ENCODE measurements around the gene RAB4B. TPM values are rescaled to one million over a fixed set of nuclear protein-coding genes. Genes with fewer than 3 reads are reported as not detected.
A peak's percentile ranks its signal among the peaks of the same experiment; 100 is the strongest.
"Not testable (repeated sequence)": the region's sequence is repeated elsewhere in the genome, so short reads cannot be mapped to it uniquely, and the experiment has no call there.

RAB4B gene
- total RNA-seq, 5 donors from 2014 or later (not counting 1 experiment from before 2014, with no cell fraction given), result 42.4 to 77.9 (median 63.2) TPM

GRCh38 chr19:40822704-40823553 is 44.9 kb downstream of the RAB4B start:
- H3K27ac ChIP-seq (ENCODE audit: low read length); H3K27me3 Mint-ChIP-seq; ATAC-seq (replicated peaks in 1 of 4); H3K36me3 ChIP-seq (ENCODE audit: control insufficient read depth in 2 of 2, extremely low read depth in 1 of 2, insufficient read depth in 1 of 2, low read length in 1 of 2); H3K9me3 Mint-ChIP-seq; POLR2A ChIA-PET; CTCF ChIA-PET; H3K27me3 ChIP-seq (replicated peaks in 1 of 2; ENCODE audit: control insufficient read depth in 2 of 2, extremely low read depth in 1 of 2, insufficient read depth in 2 of 2, low read length in 1 of 2); H3K4me3 ChIP-seq (ENCODE audit: control insufficient read depth in 1 of 2, extremely low read depth in 1 of 2, low read length in 1 of 2); H3K9me3 ChIP-seq; H3K4me3 Mint-ChIP-seq; DNase-seq: not testable (repeated sequence)
- Mint-ChIP-seq H3K4me1 (peaks cover 43 to 55% (median 44%) of the 10 kb centered on the region in 3 donors), H3K36me3 (peaks cover 11% of the 10 kb centered on the region), H3K27ac (peak overlapping the region in 1 of 2 donors; percentile 43)
- peaks cover 11 to 61% of the 10 kb centered on the region in 2 experiments for H3K4me1 ChIP-seq (ENCODE audit: control insufficient read depth in 1 of 2, extremely low read depth in 1 of 2, insufficient read depth in 2 of 2, low read length in 2 of 2)
- WGBS (ENCODE audit: insufficient coverage), result 100% methylated on average over 4 of the region's 9 CpGs

GRCh38 chr19:40824916-40825315 is 46.9 kb downstream of the RAB4B start:
- H3K36me3 Mint-ChIP-seq, result peaks cover 22% of the 10 kb centered on the region
- H3K9me3 ChIP-seq; POLR2A ChIA-PET; ATAC-seq (replicated peaks in 1 of 4); H3K27me3 ChIP-seq (replicated peaks in 1 of 2; ENCODE audit: control insufficient read depth in 2 of 2, extremely low read depth in 1 of 2, insufficient read depth in 2 of 2, low read length in 1 of 2); H3K9me3 Mint-ChIP-seq; H3K36me3 ChIP-seq (ENCODE audit: control insufficient read depth in 2 of 2, extremely low read depth in 1 of 2, insufficient read depth in 1 of 2, low read length in 1 of 2); H3K27me3 Mint-ChIP-seq; H3K4me3 ChIP-seq (ENCODE audit: control insufficient read depth in 1 of 2, extremely low read depth in 1 of 2, low read length in 1 of 2); H3K4me3 Mint-ChIP-seq; DNase-seq; H3K27ac ChIP-seq (ENCODE audit: low read length); CTCF ChIA-PET: not testable (repeated sequence)
- 55% methylated on average over 4 of the region's 16 CpGs for WGBS (ENCODE audit: insufficient coverage)
- peaks cover 4 to 42% of the 10 kb centered on the region in 2 experiments for H3K4me1 ChIP-seq (ENCODE audit: control insufficient read depth in 1 of 2, extremely low read depth in 1 of 2, insufficient read depth in 2 of 2, low read length in 2 of 2)
- H3K4me1 Mint-ChIP-seq, result peaks cover 25 to 43% (median 29%) of the 10 kb centered on the region in 3 donors
- H3K27ac Mint-ChIP-seq, result peak overlapping the region in 1 of 2 donors; percentile 28

GRCh38 chr19:40825460-40826095 is 47.5 kb downstream of the RAB4B start:
- ATAC-seq (replicated peaks in 1 of 4); H3K27me3 ChIP-seq (replicated peaks in 1 of 2; ENCODE audit: control insufficient read depth in 2 of 2, extremely low read depth in 1 of 2, insufficient read depth in 2 of 2, low read length in 1 of 2); H3K9me3 ChIP-seq; H3K36me3 ChIP-seq (ENCODE audit: control insufficient read depth in 2 of 2, extremely low read depth in 1 of 2, insufficient read depth in 1 of 2, low read length in 1 of 2); H3K4me3 Mint-ChIP-seq; H3K27me3 Mint-ChIP-seq; POLR2A ChIA-PET; DNase-seq; H3K9me3 Mint-ChIP-seq; H3K27ac ChIP-seq (ENCODE audit: low read length); H3K4me3 ChIP-seq (ENCODE audit: control insufficient read depth in 1 of 2, extremely low read depth in 1 of 2, low read length in 1 of 2): not testable (repeated sequence)
- H3K4me1 Mint-ChIP-seq, result peaks cover 25 to 43% (median 29%) of the 10 kb centered on the region in 3 donors
- CTCF ChIA-PET, result interaction anchor here in 1 of 2 donors (0.6 kb wide), 1 partner anchor 12 kb away, joined by 5 read pairs; no protein-coding TSS in a partner anchor
- no CpG with 5 or more reads among the region's 6 CpGs for WGBS (ENCODE audit: insufficient coverage)
- peaks cover 4 to 39% of the 10 kb centered on the region in 2 experiments for H3K4me1 ChIP-seq (ENCODE audit: control insufficient read depth in 1 of 2, extremely low read depth in 1 of 2, insufficient read depth in 2 of 2, low read length in 2 of 2)
- H3K27ac Mint-ChIP-seq, result peak overlapping the region; percentile 52
- peaks cover 22% of the 10 kb centered on the region for H3K36me3 Mint-ChIP-seq

- peak overlapping the region; percentile 73 for H3K27ac ChIP-seq (ENCODE audit: low read length)
- peaks cover 25 to 45% (median 29%) of the 10 kb centered on the region in 3 donors for H3K4me1 Mint-ChIP-seq
- peaks cover 4 to 39% of the 10 kb centered on the region in 2 experiments for H3K4me1 ChIP-seq (ENCODE audit: control insufficient read depth in 1 of 2, extremely low read depth in 1 of 2, insufficient read depth in 2 of 2, low read length in 2 of 2)
- not testable (repeated sequence) for H3K4me3 ChIP-seq (ENCODE audit: control insufficient read depth in 1 of 2, extremely low read depth in 1 of 2, low read length in 1 of 2); H3K27me3 ChIP-seq (replicated peaks in 1 of 2; ENCODE audit: control insufficient read depth in 2 of 2, extremely low read depth in 1 of 2, insufficient read depth in 2 of 2, low read length in 1 of 2); H3K9me3 Mint-ChIP-seq; H3K36me3 ChIP-seq (ENCODE audit: control insufficient read depth in 2 of 2, extremely low read depth in 1 of 2, insufficient read depth in 1 of 2, low read length in 1 of 2); H3K9me3 ChIP-seq; H3K27me3 Mint-ChIP-seq; DNase-seq
- CTCF ChIA-PET, result interaction anchor here in 1 of 2 donors (0.6 kb wide), 1 partner anchor 12 kb away, joined by 5 read pairs; no protein-coding TSS in a partner anchor
- peak in 1 of 4 experiments; percentile 1 for ATAC-seq (replicated peaks in 1 of 4)
- 89% methylated on average over 3 of the region's 14 CpGs for WGBS (ENCODE audit: insufficient coverage)
- POLR2A ChIA-PET, result interaction anchor here in 1 of 2 donors (0.6 kb wide), 1 partner anchor 80 kb away, joined by 4 read pairs; no protein-coding TSS in a partner anchor
- H3K4me3 Mint-ChIP-seq, result peak overlapping the region in 2 of 3 donors; percentile 14 to 56
- H3K36me3 Mint-ChIP-seq, result peaks cover 24% of the 10 kb centered on the region
- peak overlapping the region; percentile 88 to 90 for H3K27ac Mint-ChIP-seq
Measured at GRCh38 chr19:40826312-40826698, 48.3 kb downstream of the RAB4B start.

GRCh38 chr19:40826699-40827385 is 48.8 kb downstream of the RAB4B start:
- H3K27me3 ChIP-seq (replicated peaks in 1 of 2; ENCODE audit: control insufficient read depth in 2 of 2, extremely low read depth in 1 of 2, insufficient read depth in 2 of 2, low read length in 1 of 2); H3K27me3 Mint-ChIP-seq; CTCF ChIA-PET; H3K4me3 ChIP-seq (ENCODE audit: control insufficient read depth in 1 of 2, extremely low read depth in 1 of 2, low read length in 1 of 2); H3K36me3 ChIP-seq (ENCODE audit: control insufficient read depth in 2 of 2, extremely low read depth in 1 of 2, insufficient read depth in 1 of 2, low read length in 1 of 2); H3K9me3 Mint-ChIP-seq; H3K9me3 ChIP-seq: not testable (repeated sequence)
- peak overlapping the region; percentile 73 for H3K27ac ChIP-seq (ENCODE audit: low read length)
- peak; percentile 91 to 97 (median 94) for ATAC-seq (replicated peaks in 1 of 4)
- peak; percentile 44 to 93 (median 80) for DNase-seq
- peak overlapping the region; percentile 88 to 90 for H3K27ac Mint-ChIP-seq
- H3K4me1 Mint-ChIP-seq, result peaks cover 25 to 46% (median 29%) of the 10 kb centered on the region in 3 donors
- POLR2A ChIA-PET, result interaction anchor here in 1 of 2 donors (0.6 kb wide), 1 partner anchor 79 kb away, joined by 4 read pairs; no protein-coding TSS in a partner anchor
- peaks cover 24% of the 10 kb centered on the region for H3K36me3 Mint-ChIP-seq
- WGBS (ENCODE audit: insufficient coverage), result 48% methylated on average over 26 of the region's 29 CpGs
- peaks cover 4 to 39% of the 10 kb centered on the region in 2 experiments for H3K4me1 ChIP-seq (ENCODE audit: control insufficient read depth in 1 of 2, extremely low read depth in 1 of 2, insufficient read depth in 2 of 2, low read length in 2 of 2)
- peak overlapping the region; percentile 7 to 56 (median 14) for H3K4me3 Mint-ChIP-seq

Data from T-cell (primary cell).